Measurements from ENCODE around the gene GREB1.

Gene GREB1

GRCh38 chr2:11533278-11534070, at the start of gene GREB1:
GREB1 (plus strand) TSS chr2:11534045; CDS start chr2:11556615, 22,570 bp downstream.
- Mint-ChIP-seq H3K9me3 (no peaks in the 10 kb centered on the region), H3K27ac (no peak within 1 kb of the TSS), H3K4me1 (ENCODE audit: low read depth) (no peaks in the 10 kb centered on the region), H3K36me3 (ENCODE audit: low read depth) (no peaks in the 10 kb centered on the region), H3K27me3 (ENCODE audit: low read depth) (peaks cover 23% of the 10 kb centered on the region), H3K4me3 (no peak within 1 kb of the TSS)
- no peak for DNase-seq (ENCODE audit: low spot score)

- H3K4me1 Mint-ChIP-seq (ENCODE audit: low read depth), result no peaks in the 10 kb centered on the region
- no peaks in the 10 kb centered on the region for H3K36me3 Mint-ChIP-seq (ENCODE audit: low read depth)
- DNase-seq (ENCODE audit: low spot score), result no peak
- H3K9me3 Mint-ChIP-seq, result no peaks in the 10 kb centered on the region
- no peak overlapping the region for H3K4me3 Mint-ChIP-seq
- H3K27me3 Mint-ChIP-seq (ENCODE audit: low read depth), result peaks cover 37% of the 10 kb centered on the region
- H3K27ac Mint-ChIP-seq, result no peak overlapping the region
Observed at GRCh38 chr2:11488809-11489208, 45.0 kb upstream of the GREB1 start.

DNA sequence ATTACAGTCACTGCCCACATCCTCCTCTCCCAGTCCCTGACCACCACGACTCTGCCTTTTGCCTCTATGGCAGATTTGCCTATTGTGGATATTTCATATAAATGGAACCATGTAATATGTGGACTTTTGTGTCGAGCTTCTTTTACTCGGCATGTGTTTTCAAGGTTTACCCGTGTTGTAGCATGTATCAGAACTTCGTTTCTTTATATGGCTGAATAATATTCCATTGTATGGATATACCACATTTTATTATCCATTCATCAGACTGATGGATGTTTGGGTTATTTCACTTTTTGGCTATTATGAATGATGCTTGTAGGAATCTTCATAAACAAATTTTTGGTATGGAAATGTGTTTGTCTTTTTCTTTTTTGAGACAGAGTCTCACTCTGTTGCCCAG, 43.7 kb upstream of the GREB1 start:
- peaks cover 30% of the 10 kb centered on the region for H3K27me3 Mint-ChIP-seq (ENCODE audit: low read depth)
- no peak overlapping the region for H3K4me3 Mint-ChIP-seq
- DNase-seq (ENCODE audit: low spot score), result no peak
- H3K4me1 Mint-ChIP-seq (ENCODE audit: low read depth), result no peaks in the 10 kb centered on the region
- H3K9me3 Mint-ChIP-seq, result no peaks in the 10 kb centered on the region
- no peaks in the 10 kb centered on the region for H3K36me3 Mint-ChIP-seq (ENCODE audit: low read depth)
- H3K27ac Mint-ChIP-seq, result no peak overlapping the region

DNA sequence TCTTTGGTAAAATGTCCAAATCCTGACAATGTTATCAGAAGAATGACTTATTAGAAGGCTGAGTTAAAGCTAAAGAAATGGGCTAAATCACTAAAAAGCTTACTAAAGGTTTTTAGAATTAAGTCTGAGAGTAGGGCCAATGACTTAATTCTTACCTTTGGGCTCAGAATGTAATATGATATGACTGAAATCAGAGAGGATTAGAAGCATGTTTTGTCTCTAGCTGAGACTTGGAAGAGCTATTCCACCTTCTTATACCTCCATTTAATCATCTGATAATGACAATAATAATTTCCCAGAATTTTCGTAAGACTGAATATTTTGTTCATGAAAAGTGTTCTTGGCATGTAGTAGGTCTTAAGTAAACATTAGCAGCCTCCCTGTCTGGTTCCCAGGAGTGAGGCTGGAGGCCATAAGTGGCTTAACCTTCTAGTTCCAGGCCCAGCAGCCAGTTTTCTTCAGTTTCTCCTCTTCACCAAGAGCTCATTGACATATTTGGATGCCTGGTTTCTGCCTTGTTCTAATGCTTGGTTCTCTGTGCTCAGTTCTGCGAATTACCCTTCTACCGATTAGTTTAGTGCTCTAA, 42.4 kb upstream of the GREB1 start:
- H3K27ac Mint-ChIP-seq, result no peak overlapping the region
- no peak for DNase-seq (ENCODE audit: low spot score)
- H3K4me3 Mint-ChIP-seq, result no peak overlapping the region

DNA sequence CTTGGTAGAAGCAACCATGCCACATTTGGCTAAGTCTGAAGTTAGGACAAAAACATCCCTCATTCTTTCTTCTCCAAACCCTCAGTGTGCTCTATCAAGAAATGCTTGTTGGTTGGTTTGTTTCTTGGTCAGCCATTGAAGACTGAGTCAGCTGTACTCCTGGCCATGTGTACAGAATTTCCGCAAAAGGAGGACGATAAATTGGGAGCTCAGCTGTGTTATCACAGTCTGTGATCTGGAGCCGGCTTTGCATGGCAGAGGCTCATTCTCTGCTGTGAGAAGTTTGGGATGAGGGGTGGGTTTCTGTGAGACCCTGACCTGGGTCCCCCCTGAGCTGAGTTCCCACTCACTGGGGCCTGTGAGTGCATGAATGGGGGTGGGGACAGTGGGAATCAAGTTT, 41.6 kb upstream of the GREB1 start:
- H3K27ac Mint-ChIP-seq, result no peak overlapping the region
- no peaks in the 10 kb centered on the region for H3K4me1 Mint-ChIP-seq (ENCODE audit: low read depth)
- H3K4me3 Mint-ChIP-seq, result no peak overlapping the region
- peaks cover 18% of the 10 kb centered on the region for H3K27me3 Mint-ChIP-seq (ENCODE audit: low read depth)
- DNase-seq (ENCODE audit: low spot score), result no peak
- H3K9me3 Mint-ChIP-seq, result no peaks in the 10 kb centered on the region
- no peaks in the 10 kb centered on the region for H3K36me3 Mint-ChIP-seq (ENCODE audit: low read depth)

More for the DNA sequence above, 42.4 kb upstream of the GREB1 start:
- Mint-ChIP-seq H3K9me3 (no peaks in the 10 kb centered on the region), H3K36me3 (ENCODE audit: low read depth) (no peaks in the 10 kb centered on the region), H3K4me1 (ENCODE audit: low read depth) (no peaks in the 10 kb centered on the region), H3K27me3 (ENCODE audit: low read depth) (peaks cover 19% of the 10 kb centered on the region)

- no peak overlapping the region for H3K4me3 Mint-ChIP-seq
- H3K9me3 Mint-ChIP-seq, result no peaks in the 10 kb centered on the region
- no peak overlapping the region for H3K27ac Mint-ChIP-seq
- no peaks in the 10 kb centered on the region for H3K36me3 Mint-ChIP-seq (ENCODE audit: low read depth)
- H3K4me1 Mint-ChIP-seq (ENCODE audit: low read depth), result no peaks in the 10 kb centered on the region
- DNase-seq (ENCODE audit: low spot score), result no peak
- H3K27me3 Mint-ChIP-seq (ENCODE audit: low read depth), result peaks cover 16% of the 10 kb centered on the region
Observed at GRCh38 chr2:11492720-11493119, 41.1 kb upstream of the GREB1 start.

GRCh38 chr2:11493282-11493681, 40.6 kb upstream of the GREB1 start:
- DNase-seq (ENCODE audit: low spot score), result no peak
- Mint-ChIP-seq H3K4me3 (no peak overlapping the region), H3K27me3 (ENCODE audit: low read depth) (peaks cover 16% of the 10 kb centered on the region), H3K27ac (no peak overlapping the region), H3K4me1 (ENCODE audit: low read depth) (no peaks in the 10 kb centered on the region), H3K36me3 (ENCODE audit: low read depth) (no peaks in the 10 kb centered on the region), H3K9me3 (no peaks in the 10 kb centered on the region)

- Mint-ChIP-seq H3K9me3 (no peaks in the 10 kb centered on the region), H3K27me3 (ENCODE audit: low read depth) (peaks cover 16% of the 10 kb centered on the region), H3K27ac (no peak overlapping the region), H3K36me3 (ENCODE audit: low read depth) (no peaks in the 10 kb centered on the region), H3K4me3 (no peak overlapping the region), H3K4me1 (ENCODE audit: low read depth) (no peaks in the 10 kb centered on the region)
- DNase-seq (ENCODE audit: low spot score), result no peak
Observed at GRCh38 chr2:11494310-11494709, 39.5 kb upstream of the GREB1 start.

- Mint-ChIP-seq H3K36me3 (ENCODE audit: low read depth) (no peaks in the 10 kb centered on the region), H3K4me1 (ENCODE audit: low read depth) (peaks cover 4% of the 10 kb centered on the region), H3K27ac (no peak overlapping the region), H3K27me3 (ENCODE audit: low read depth) (peaks cover 10% of the 10 kb centered on the region), H3K4me3 (no peak overlapping the region), H3K9me3 (no peaks in the 10 kb centered on the region)
- DNase-seq (ENCODE audit: low spot score), result no peak
Observed at GRCh38 chr2:11495844-11496681, 37.8 kb upstream of the GREB1 start.

- no peak overlapping the region for H3K4me3 Mint-ChIP-seq
- peaks cover 4% of the 10 kb centered on the region for H3K4me1 Mint-ChIP-seq (ENCODE audit: low read depth)
- no peak overlapping the region for H3K27ac Mint-ChIP-seq
- H3K9me3 Mint-ChIP-seq, result peaks cover 4% of the 10 kb centered on the region
- no peak for DNase-seq (ENCODE audit: low spot score)
- H3K27me3 Mint-ChIP-seq (ENCODE audit: low read depth), result peaks cover 6% of the 10 kb centered on the region
- no peaks in the 10 kb centered on the region for H3K36me3 Mint-ChIP-seq (ENCODE audit: low read depth)
Observed at GRCh38 chr2:11498543-11499034, 35.3 kb upstream of the GREB1 start.

DNA sequence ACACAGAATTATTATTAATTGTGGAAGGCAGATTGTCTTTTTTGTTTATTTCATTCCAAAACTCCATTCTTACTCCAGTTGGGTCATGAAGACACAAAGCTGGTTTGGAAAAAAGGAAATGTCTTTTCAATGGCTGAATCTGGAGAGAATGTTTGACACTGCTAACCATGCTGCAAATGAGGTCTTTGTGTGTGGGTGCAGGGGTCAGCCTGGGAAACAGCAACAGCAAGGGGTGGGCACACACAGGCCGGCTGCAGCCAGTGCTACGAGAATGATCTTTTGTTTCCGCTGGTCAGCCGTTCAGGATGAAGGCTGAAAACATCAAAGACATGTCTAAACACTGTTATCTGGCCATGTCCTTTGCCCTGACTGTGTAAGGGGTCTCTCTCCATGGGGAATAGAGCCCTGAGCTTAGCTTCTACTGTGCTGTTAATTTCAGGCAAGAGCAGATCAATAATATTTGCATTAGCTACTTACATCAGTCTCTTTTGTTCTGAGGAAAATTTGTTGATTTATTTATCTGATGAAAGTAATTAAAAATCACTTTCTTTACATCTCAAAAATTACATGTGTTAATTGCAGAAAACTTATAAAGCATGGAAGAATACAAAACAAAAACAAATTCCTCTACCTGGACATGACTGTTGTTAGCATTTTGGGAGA, 34.6 kb upstream of the GREB1 start:
- H3K36me3 Mint-ChIP-seq (ENCODE audit: low read depth), result no peaks in the 10 kb centered on the region
- peaks cover 4% of the 10 kb centered on the region for H3K4me1 Mint-ChIP-seq (ENCODE audit: low read depth)
- H3K9me3 Mint-ChIP-seq, result peaks cover 4% of the 10 kb centered on the region
- H3K4me3 Mint-ChIP-seq, result no peak overlapping the region
- DNase-seq (ENCODE audit: low spot score), result no peak
- H3K27me3 Mint-ChIP-seq (ENCODE audit: low read depth), result peaks cover 5% of the 10 kb centered on the region
- no peak overlapping the region for H3K27ac Mint-ChIP-seq

- no peak overlapping the region for H3K27ac Mint-ChIP-seq
- no peak overlapping the region for H3K4me3 Mint-ChIP-seq
- peaks cover 4% of the 10 kb centered on the region for H3K4me1 Mint-ChIP-seq (ENCODE audit: low read depth)
- H3K27me3 Mint-ChIP-seq (ENCODE audit: low read depth), result no peaks in the 10 kb centered on the region
- H3K9me3 Mint-ChIP-seq, result peaks cover 4% of the 10 kb centered on the region
- H3K36me3 Mint-ChIP-seq (ENCODE audit: low read depth), result no peaks in the 10 kb centered on the region
- DNase-seq (ENCODE audit: low spot score), result no peak
Observed at GRCh38 chr2:11500702-11501303, 33.0 kb upstream of the GREB1 start.

DNA sequence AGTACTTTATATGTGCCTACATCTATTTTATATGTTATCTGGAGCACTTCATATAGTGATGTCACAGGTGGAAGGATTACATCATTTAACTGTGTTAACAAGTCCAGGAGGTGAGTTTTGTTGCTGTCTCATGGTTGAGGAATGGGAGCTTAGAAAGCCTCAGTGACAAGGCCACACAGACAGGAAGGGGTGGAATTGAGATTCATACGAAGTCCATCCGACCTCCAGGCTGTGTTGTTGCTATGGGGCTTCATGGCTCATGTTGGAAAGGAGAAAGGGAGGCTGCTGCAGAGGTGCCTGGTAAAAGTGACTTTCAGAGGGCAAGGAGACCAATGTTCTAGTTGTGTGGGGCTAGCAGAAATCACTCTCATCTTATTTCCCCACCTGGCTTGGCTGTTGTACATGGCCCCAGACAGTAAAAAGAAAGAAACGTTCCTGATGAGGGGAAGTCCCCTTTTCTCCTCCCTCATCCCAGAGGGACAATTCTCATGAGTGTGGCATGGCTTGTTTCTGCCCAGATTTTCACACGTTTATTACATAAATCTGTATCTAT, 31.0 kb upstream of the GREB1 start:
- Mint-ChIP-seq H3K36me3 (ENCODE audit: low read depth) (no peaks in the 10 kb centered on the region), H3K27ac (no peak overlapping the region), H3K4me1 (ENCODE audit: low read depth) (peaks cover 4% of the 10 kb centered on the region), H3K9me3 (peaks cover 4% of the 10 kb centered on the region), H3K27me3 (ENCODE audit: low read depth) (peaks cover 2% of the 10 kb centered on the region), H3K4me3 (no peak overlapping the region)
- no peak for DNase-seq (ENCODE audit: low spot score)
